Endothelial cell of umbilical vein (primary cell): ENCODE data around the gene ODAD4. TPM values are rescaled to one million over a fixed set of nuclear protein-coding genes. Genes with fewer than 3 reads are reported as not detected.

Source experiments
- BruUV-seq: library from RNA; stranded (reverse); fragments of 400-500 nt; replicated peaks from 2 replicates; lab custom pipeline; 2021; lab: Mats Ljungman, UMichigan
- CTCF ChIA-PET: fragments of 300-600, 350-600 bp; sonication (Branson Sonifier 250); formaldehyde crosslinking; loops from one replicate; lab custom pipeline; 2021; ENCODE audit warnings: antibody characterized with exemption, inconsistent platforms; lab: Charles Lee
- POLR2A ChIA-PET: fragments of 300-600, 350-600 bp; sonication (Branson Sonifier 250); formaldehyde crosslinking; loops from one replicate; lab custom pipeline; 2021; ENCODE audit warnings: antibody characterized with exemption, inconsistent platforms; lab: Charles Lee
- DNase-seq: peaks from one replicate; pipeline ENCODE4 v3.0.0-alpha.2; 2011; ENCODE audit warnings: low read depth, low spot score
- FAIRE-seq: peaks from 2 replicates; lab custom pipeline; 2011; peaks lifted over from hg19 to GRCh38; lab: Jason Lieb, UNC
- H2AFZ ChIP-seq: 2 replicates; pipeline ENCODE4 v1.6.0; 2012; ENCODE audit warnings: low read depth, low read length, control low read depth, inconsistent platforms
- H3K27ac ChIP-seq: 2 replicates; pipeline ENCODE4 v1.5.1; 2011; ENCODE audit warnings: low read depth, mild to moderate bottlenecking, control low read depth, low read length, moderate library complexity; ENCODE audit not compliant: insufficient read depth
- H3K27me3 ChIP-seq, 2 experiments: 2 replicates each; pipeline versions ENCODE4 v1.6.0 to v1.6.1; 2011; ENCODE audit warnings: low read length in 2 of 2, mixed read lengths in 1 of 2; ENCODE audit not compliant: control insufficient read depth in 2 of 2, insufficient read depth in 2 of 2
- H3K36me3 ChIP-seq, 2 experiments: 2 replicates in 1 of 2; 3 replicates in 1 of 2; pipeline ENCODE4 v1.5.1; 2011; ENCODE audit warnings: low read length in 2 of 2, mild to moderate bottlenecking in 1 of 2, moderate library complexity in 1 of 2; ENCODE audit not compliant: control insufficient read depth in 2 of 2, insufficient read depth in 2 of 2; ENCODE audit errors: extremely low read depth in 1 of 2
- H3K4me1 ChIP-seq: 3 replicates; pipeline ENCODE4 v1.5.1; 2011; ENCODE audit warnings: mild to moderate bottlenecking, low read length; ENCODE audit not compliant: control insufficient read depth, insufficient read depth; ENCODE audit errors: extremely low read depth
- H3K4me2 ChIP-seq: 2 replicates; pipeline ENCODE4 v1.6.1; 2011; ENCODE audit warnings: low read length, control low read depth, mixed read lengths; ENCODE audit not compliant: insufficient read depth
- H3K4me3 ChIP-seq, 3 experiments: fragments of 200-600 bp in 1 of 3; sonication (generic), shearing (Covaris generic) in 1 of 3; replicated peaks in 1 of 3; 2 replicates each; pipeline ENCODE4 v1.5.1; 2011 to 2016; ENCODE audit warnings: control low read depth in 3 of 3, low read length in 3 of 3, mild to moderate bottlenecking in 2 of 3, inconsistent platforms in 1 of 3, low read depth in 1 of 3, moderate library complexity in 1 of 3; ENCODE audit not compliant: insufficient read depth in 1 of 3
- H3K79me2 ChIP-seq: 2 replicates; pipeline ENCODE4 v1.6.0; 2012; ENCODE audit warnings: low read length, inconsistent platforms; ENCODE audit not compliant: control insufficient read depth, insufficient read depth
- H3K9ac ChIP-seq: replicated peaks from 2 replicates; pipeline ENCODE3; 2011; ENCODE audit warnings: low read length, control low read depth; ENCODE audit not compliant: insufficient read depth; ENCODE audit errors: extremely low read depth
- H3K9me1 ChIP-seq: replicated peaks from 3 replicates; pipeline ENCODE4 v1.6.0; 2011; ENCODE audit warnings: mild to moderate bottlenecking, low read length; ENCODE audit not compliant: control insufficient read depth, insufficient read depth; ENCODE audit errors: extremely low read depth
- H3K9me3 ChIP-seq: replicated peaks from 2 replicates; pipeline ENCODE4 v1.5.1; 2012; ENCODE audit warnings: low read length, inconsistent platforms; ENCODE audit not compliant: control insufficient read depth, insufficient read depth
- H4K20me1 ChIP-seq: replicated peaks from 2 replicates; pipeline ENCODE3; 2011; ENCODE audit warnings: mild to moderate bottlenecking, low read length; ENCODE audit not compliant: control insufficient read depth, insufficient read depth; ENCODE audit errors: extremely low read depth
- EZH2 ChIP-seq: IDR thresholded peaks from 2 replicates; pipeline ENCODE4 v1.6.1; 2012; ENCODE audit warnings: borderline replicate concordance, low read depth, mild to moderate bottlenecking, moderate library complexity, low read length, inconsistent platforms; ENCODE audit not compliant: severe bottlenecking
- FOS ChIP-seq: IDR thresholded peaks from 2 replicates; pipeline ENCODE4 v1.6.1; 2011; ENCODE audit warnings: mild to moderate bottlenecking, low read length, moderate library complexity, borderline replicate concordance; ENCODE audit not compliant: insufficient read depth
- GATA2 ChIP-seq: IDR thresholded peaks from 2 replicates; pipeline ENCODE4 v1.7.0; 2011; ENCODE audit warnings: low read depth, mild to moderate bottlenecking, moderate library complexity, mixed read lengths, low read length; ENCODE audit not compliant: insufficient read length, insufficient read depth
- JUN ChIP-seq: IDR thresholded peaks from 2 replicates; pipeline ENCODE4 v1.6.1; 2011; ENCODE audit warnings: borderline replicate concordance, low read depth; ENCODE audit not compliant: insufficient read length, insufficient read depth
- MYC ChIP-seq: IDR thresholded peaks from one replicate; pipeline ENCODE4 v1.6.1; 2011; ENCODE audit warnings: mild to moderate bottlenecking, low read depth, low read length
- POLR2A ChIP-seq: IDR thresholded peaks from 2 replicates; pipeline ENCODE4 v1.6.1; 2012; ENCODE audit warnings: low read depth, mild to moderate bottlenecking, control low read depth, low read length
- POLR2AphosphoS5 ChIP-seq: IDR thresholded peaks from 2 replicates; pipeline ENCODE4 v1.6.1; 2012; ENCODE audit warnings: low read depth, mild to moderate bottlenecking, control low read depth, low read length, moderate library complexity; ENCODE audit not compliant: insufficient read depth
- dilution Hi-C: fragments of 300-500 bp; cut with MboI; formaldehyde crosslinking; loops from one replicate; pipeline ENCODE4 v1.15.0; 2019; ENCODE audit warnings: low sequenced_read_pairs; ENCODE audit not compliant: extremely low pct_ligation_motif_present
- intact Hi-C: fragments of 100-400 bp; cut with micrococcal nuclease; formaldehyde crosslinking; loops from one replicate; pipeline ENCODE4 v1.10.0; 2022
- polyA plus RNA-seq, 4 experiments: library from polyadenylated mRNA; depleted of rRNA in 3 of 4; stranded (reverse) in 3 of 4; unstranded in 1 of 4; fragments of >200 nt; gene quantifications; 2 replicates each; pipeline versions ENCODE4 v1.2.1 to v1.2.3, GENCODE V29; 2011 to 2012; ENCODE audit warnings: missing spikeins in 1 of 4
- total RNA-seq: library from RNA; stranded (reverse); gene quantifications from 2 replicates; pipeline ENCODE4 v1.2.3, GENCODE V29; 2021
- TF ChIP-seq, protein P1 (sequence below): IDR thresholded peaks from 2 replicates; pipeline ENCODE4 v1.6.1; 2011; ENCODE audit not compliant: insufficient read depth, insufficient read length
- TF ChIP-seq, protein P2 (sequence below), 2 donors: IDR thresholded peaks; 1 replicate in 1 of 2; 2 replicates in 1 of 2; pipeline ENCODE4 v1.5.1; 2011; ENCODE audit warnings: low read length in 2 of 2, mild to moderate bottlenecking in 2 of 2, moderate library complexity in 2 of 2, control low read depth in 1 of 2, inconsistent platforms in 1 of 2, low read depth in 1 of 2; ENCODE audit not compliant: insufficient read depth in 1 of 2; ENCODE audit errors: extremely low read depth in 1 of 2

Gene ODAD4
- total and polyA plus RNA-seq, 2 donors (not counting 3 experiments of a cell fraction or from before 2014, with no cell fraction given) = 0.19 to 1.0 TPM

DNA sequence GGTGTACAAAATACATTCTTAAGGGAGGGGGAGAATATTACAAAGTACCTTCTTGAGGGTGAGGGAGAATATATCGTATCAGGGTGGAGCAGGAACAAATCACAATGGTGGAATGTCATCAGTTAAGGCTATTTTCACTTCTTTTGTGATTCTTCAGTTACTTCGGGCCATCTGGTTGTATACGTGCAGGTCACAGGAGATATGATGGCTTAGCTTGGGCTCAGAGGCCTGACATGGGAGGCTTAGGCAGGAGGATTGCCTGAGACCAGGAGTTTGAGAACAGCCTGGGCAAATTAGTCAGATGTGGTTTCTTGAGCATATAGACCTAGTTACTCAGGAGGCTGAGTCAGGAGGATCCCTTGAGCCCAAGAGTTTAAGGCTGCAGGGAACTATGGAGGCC lies 13.1 kb downstream of the ODAD4 start:
- no peak for FAIRE-seq

More for the DNA sequence above, 13.1 kb downstream of the ODAD4 start:
- H3K9me3 ChIP-seq = no peaks in the 10 kb centered on the region
- TF ChIP-seq, protein P1, sequence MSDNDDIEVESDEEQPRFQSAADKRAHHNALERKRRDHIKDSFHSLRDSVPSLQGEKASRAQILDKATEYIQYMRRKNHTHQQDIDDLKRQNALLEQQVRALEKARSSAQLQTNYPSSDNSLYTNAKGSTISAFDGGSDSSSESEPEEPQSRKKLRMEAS = no peak
- no peak for TF ChIP-seq JUN
- TF ChIP-seq POLR2A = no peak
- TF ChIP-seq GATA2 = no peak
- TF ChIP-seq, protein P2, sequence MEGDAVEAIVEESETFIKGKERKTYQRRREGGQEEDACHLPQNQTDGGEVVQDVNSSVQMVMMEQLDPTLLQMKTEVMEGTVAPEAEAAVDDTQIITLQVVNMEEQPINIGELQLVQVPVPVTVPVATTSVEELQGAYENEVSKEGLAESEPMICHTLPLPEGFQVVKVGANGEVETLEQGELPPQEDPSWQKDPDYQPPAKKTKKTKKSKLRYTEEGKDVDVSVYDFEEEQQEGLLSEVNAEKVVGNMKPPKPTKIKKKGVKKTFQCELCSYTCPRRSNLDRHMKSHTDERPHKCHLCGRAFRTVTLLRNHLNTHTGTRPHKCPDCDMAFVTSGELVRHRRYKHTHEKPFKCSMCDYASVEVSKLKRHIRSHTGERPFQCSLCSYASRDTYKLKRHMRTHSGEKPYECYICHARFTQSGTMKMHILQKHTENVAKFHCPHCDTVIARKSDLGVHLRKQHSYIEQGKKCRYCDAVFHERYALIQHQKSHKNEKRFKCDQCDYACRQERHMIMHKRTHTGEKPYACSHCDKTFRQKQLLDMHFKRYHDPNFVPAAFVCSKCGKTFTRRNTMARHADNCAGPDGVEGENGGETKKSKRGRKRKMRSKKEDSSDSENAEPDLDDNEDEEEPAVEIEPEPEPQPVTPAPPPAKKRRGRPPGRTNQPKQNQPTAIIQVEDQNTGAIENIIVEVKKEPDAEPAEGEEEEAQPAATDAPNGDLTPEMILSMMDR (IDR thresholded peaks at IDR 0.05; ENCODE audit: extremely low read depth in 1 of 2, insufficient read depth in 1 of 2, low read depth in 1 of 2, low read length in 2 of 2) = no peak
- no peak for TF ChIP-seq POLR2AphosphoS5
- no peak for TF ChIP-seq FOS
- TF ChIP-seq MYC = no peak
- no peak for TF ChIP-seq EZH2
- ChIA-PET POLR2A (no interaction called here), CTCF (interaction anchor here (3.2 kb wide), 1 partner anchor 16 kb away, joined by 9 read pairs; no protein-coding TSS in a partner anchor)
- DNase-seq = no peak
- no peak overlapping the region for H3K9ac ChIP-seq
- no peak overlapping the region for H3K27ac ChIP-seq
- H3K27me3 ChIP-seq = peaks cover 0 to 2% of the 10 kb centered on the region in 2 experiments
- H3K4me3 ChIP-seq = no peak overlapping the region
- no peaks in the 10 kb centered on the region for H3K9me1 ChIP-seq
- H3K4me2 ChIP-seq = no peak overlapping the region
- dilution Hi-C loops (no loop called here), intact Hi-C loops (no loop called here)
- H3K79me2 ChIP-seq = no peaks in the 10 kb centered on the region
- no peaks in the 10 kb centered on the region for H4K20me1 ChIP-seq
- H2AFZ ChIP-seq = no peak overlapping the region
- no peaks in the 10 kb centered on the region for H3K4me1 ChIP-seq
- BruUV-seq = no TSS peak
- no peaks in the 10 kb centered on the region for H3K36me3 ChIP-seq
